GM20431 (cell line): ENCODE results near the gene AP1M2.
"Not testable (repeated sequence)": the region's sequence is repeated elsewhere in the genome, so short reads cannot be mapped to it uniquely, and the experiment has no call there.

Experiments
- in situ Hi-C: fragments of 300-500 bp; cut with MseI, MboI; formaldehyde crosslinking; loops from one replicate; pipeline ENCODE4 v1.15.0; 2020; ENCODE audit warnings: low sequenced_read_pairs; ENCODE audit not compliant: unreplicated experiment

The AP1M2 gene

GRCh38 chr19:10544242-10544752 is 42.8 kb downstream of the AP1M2 start:
- in situ Hi-C loops = no loop called here

GRCh38 chr19:10543420-10544241 is 43.5 kb downstream of the AP1M2 start, which contains the start of gene ATG4D:
Gene ATG4D (plus strand): TSS chr19:10543904. CDS start chr19:10544091, 187 bp downstream.
- in situ Hi-C loops = no loop called here

GRCh38 chr19:10543059-10543419 is 44.1 kb downstream of the AP1M2 start:
- in situ Hi-C loops = no loop called here

GRCh38 chr19:10539016-10539415 is 48.1 kb downstream of the AP1M2 start:
- in situ Hi-C loops = not testable (repeated sequence)

- in situ Hi-C loops = no loop called here
Measured at GRCh38 chr19:10538204-10538983, 48.7 kb downstream of the AP1M2 start.

- in situ Hi-C loops = no loop called here
Measured at GRCh38 chr19:10537668-10538067, 49.4 kb downstream of the AP1M2 start.

- in situ Hi-C loops = no loop called here
Measured at GRCh38 chr19:10535613-10536012, 51.5 kb downstream of the AP1M2 start.

- in situ Hi-C loops = no loop called here
Measured at GRCh38 chr19:10533646-10534386, 53.3 kb downstream of the AP1M2 start.

GRCh38 chr19:10532457-10532856 is 54.7 kb downstream of the AP1M2 start:
- in situ Hi-C loops = no loop called here

GRCh38 chr19:10526887-10527286 is 60.2 kb downstream of the AP1M2 start:
- in situ Hi-C loops = not testable (repeated sequence)

- in situ Hi-C loops = no loop called here
Measured at GRCh38 chr19:10525636-10526035, 61.5 kb downstream of the AP1M2 start.

GRCh38 chr19:10523135-10523636 is 63.9 kb downstream of the AP1M2 start:
- in situ Hi-C loops = no loop called here
